Measurements from ENCODE around the gene MLH1.

MLH1 gene

DNA sequence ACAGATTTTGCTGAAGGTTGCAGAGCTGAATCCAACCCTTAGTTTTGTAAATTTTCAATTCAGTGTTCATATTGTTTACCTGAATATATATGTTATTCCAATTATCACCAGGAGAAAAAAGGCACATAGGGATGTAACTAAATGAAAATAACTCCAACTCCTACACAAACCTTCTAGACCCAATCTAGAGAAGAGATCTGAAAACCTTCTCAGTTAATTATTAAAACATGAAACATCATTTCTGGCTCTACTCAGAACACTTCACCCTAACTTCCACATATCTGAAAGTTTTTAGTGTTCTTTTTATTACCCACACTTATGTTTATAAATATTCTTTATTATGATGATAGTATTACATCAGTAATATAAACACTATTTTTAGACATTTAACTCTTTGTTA, 104.5 kb downstream of the MLH1 start:
- DNase-seq: no peak

DNA sequence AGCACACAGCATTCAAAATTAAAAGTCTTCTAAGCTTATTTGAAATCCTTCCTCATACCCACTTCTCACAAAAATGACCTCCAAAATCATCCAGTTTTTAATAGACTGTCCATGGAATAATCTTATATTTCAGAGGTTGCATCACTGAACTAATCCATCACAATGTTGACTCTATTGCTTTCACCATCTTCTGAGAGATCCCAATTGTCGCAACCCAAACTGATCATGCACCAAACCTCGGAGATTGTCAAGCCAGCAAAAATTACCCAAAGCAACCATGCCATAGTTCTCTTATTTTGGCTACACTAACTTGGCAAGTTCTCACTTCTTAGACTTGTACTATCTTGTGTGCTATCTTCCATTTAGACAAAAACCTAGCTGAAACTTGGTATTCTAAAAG, 105.6 kb downstream of the MLH1 start:
- no peak for DNase-seq

DNA sequence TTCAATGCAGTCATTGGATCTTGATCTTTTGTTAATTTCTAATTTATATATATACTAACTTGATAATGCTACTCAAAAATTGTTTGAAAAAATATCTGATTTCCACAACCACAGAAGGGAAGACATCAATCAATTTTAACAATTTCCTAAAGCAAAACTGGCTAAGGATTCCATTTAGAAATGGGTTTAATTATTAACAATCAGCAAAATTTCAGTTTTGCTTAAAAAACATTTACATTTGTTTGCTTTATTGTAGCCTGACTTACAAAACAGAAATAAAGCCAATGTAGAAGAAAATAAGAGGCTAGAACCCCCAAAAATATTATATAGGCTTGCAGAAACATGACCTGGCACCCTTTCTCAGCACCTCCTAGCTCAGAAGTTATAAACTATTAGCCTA, 106.2 kb downstream of the MLH1 start:
- DNase-seq: no peak

DNA sequence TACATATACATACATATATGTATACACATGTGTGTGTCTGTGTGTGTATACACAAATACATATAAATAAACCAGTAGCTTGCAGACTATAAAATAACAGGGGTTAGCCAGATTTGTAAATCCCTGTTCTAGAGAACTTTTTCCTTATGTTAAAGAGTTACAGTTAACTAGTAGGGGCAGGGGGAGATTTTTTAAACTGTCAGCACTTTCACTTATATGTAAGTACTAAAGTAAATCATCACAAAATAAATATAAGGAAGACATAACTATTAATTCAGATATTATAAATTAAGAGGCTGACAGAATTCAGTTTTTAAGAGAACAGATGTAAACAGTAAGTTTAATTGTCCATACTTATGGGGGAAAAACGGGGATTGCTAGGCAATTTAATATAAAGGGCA, 107.1 kb downstream of the MLH1 start:
- DNase-seq: no peak

All from NCI-H345 (cell line).